ENCODE results near the gene CCDC190.

The CCDC190 gene

GRCh38 chr1:162901243-162901642, 40.3 kb upstream of the CCDC190 start:
- TF ChIP-seq FOXP2 (optimal IDR thresholded peaks at IDR 0.05; ENCODE audit: borderline replicate concordance, extremely low read depth, extremely low read length, insufficient read depth) (no peak), POLR2AphosphoS5 (IDR thresholded peaks at IDR 0.05; ENCODE audit: low read depth, low read length) (no peak), SIN3A (IDR thresholded peaks at IDR 0.05; ENCODE audit: borderline replicate concordance, insufficient read depth, low read length) (no peak), REST (IDR thresholded peaks at IDR 0.05; ENCODE audit: insufficient read depth in 1 of 2, low read depth in 2 of 2, low read length in 2 of 2) (no peak), TAF1 (IDR thresholded peaks at IDR 0.05; ENCODE audit: borderline replicate concordance, insufficient read depth, low read length) (no peak)

- TF ChIP-seq REST (IDR thresholded peaks at IDR 0.05; ENCODE audit: insufficient read depth in 1 of 2, low read depth in 2 of 2, low read length in 2 of 2), result no peak
These were observed 38.6 kb upstream of the CCDC190 start for GRCh38 chr1:162899422-162900146.

GRCh38 chr1:162893612-162893908, 32.6 kb upstream of the CCDC190 start:
- TF ChIP-seq TAF1 (IDR thresholded peaks at IDR 0.05; ENCODE audit: borderline replicate concordance, insufficient read depth, low read length) (no peak), REST (IDR thresholded peaks at IDR 0.05; ENCODE audit: insufficient read depth in 1 of 2, low read depth in 2 of 2, low read length in 2 of 2) (no peak), SIN3A (IDR thresholded peaks at IDR 0.05; ENCODE audit: borderline replicate concordance, insufficient read depth, low read length) (no peak), FOXP2 (optimal IDR thresholded peaks at IDR 0.05; ENCODE audit: borderline replicate concordance, extremely low read depth, extremely low read length, insufficient read depth) (no peak), POLR2AphosphoS5 (IDR thresholded peaks at IDR 0.05; ENCODE audit: low read depth, low read length) (no peak)

- TF ChIP-seq POLR2AphosphoS5 (IDR thresholded peaks at IDR 0.05; ENCODE audit: low read depth, low read length), result no peak
- no peak for TF ChIP-seq REST (IDR thresholded peaks at IDR 0.05; ENCODE audit: insufficient read depth in 1 of 2, low read depth in 2 of 2, low read length in 2 of 2)
- no peak for TF ChIP-seq FOXP2 (optimal IDR thresholded peaks at IDR 0.05; ENCODE audit: borderline replicate concordance, extremely low read depth, extremely low read length, insufficient read depth)
- no peak for TF ChIP-seq TAF1 (IDR thresholded peaks at IDR 0.05; ENCODE audit: borderline replicate concordance, insufficient read depth, low read length)
- TF ChIP-seq SIN3A (IDR thresholded peaks at IDR 0.05; ENCODE audit: borderline replicate concordance, insufficient read depth, low read length), result no peak
These were observed 32.1 kb upstream of the CCDC190 start for GRCh38 chr1:162892906-162893611.
